ENCODE measurements around the gene TMA16.

GRCh38 chr4:163550869-163551267, 56.4 kb downstream of the TMA16 start:
- TF ChIP-seq CTCF (IDR thresholded peaks at IDR 0.05) (no peak), POLR2A (IDR thresholded peaks at IDR 0.05) (no peak)
